ENCODE results near the gene BMAL1. TPM values are rescaled to one million over a fixed set of nuclear protein-coding genes. Genes with fewer than 3 reads are reported as not detected.

BMAL1 gene
- total RNA-seq, 1 donor from 2014 or later: 14.8 TPM

GRCh38 chr11:13260963-13261588 is 16.5 kb upstream of the BMAL1 start:
- no peak for TF ChIP-seq CTCF (IDR thresholded peaks at IDR 0.05)
- no peak for DNase-seq (ENCODE audit: low spot score)
- Mint-ChIP-seq H3K36me3 (ENCODE audit: low read depth) (no peaks in the 10 kb centered on the region), H3K27ac (ENCODE audit: unreplicated experiment) (peak overlapping the region; percentile 93), H3K4me3 (ENCODE audit: unreplicated experiment) (no peak overlapping the region), H3K4me1 (ENCODE audit: low read depth) (peaks cover 44% of the 10 kb centered on the region), H3K9me3 (ENCODE audit: low read depth) (no peaks in the 10 kb centered on the region), H3K27me3 (ENCODE audit: low read depth) (no peaks in the 10 kb centered on the region)

- no peaks in the 10 kb centered on the region for H3K27me3 Mint-ChIP-seq (ENCODE audit: low read depth)
- peak overlapping the region; percentile 93 for H3K27ac Mint-ChIP-seq (ENCODE audit: unreplicated experiment)
- H3K36me3 Mint-ChIP-seq (ENCODE audit: low read depth): no peaks in the 10 kb centered on the region
- no peaks in the 10 kb centered on the region for H3K9me3 Mint-ChIP-seq (ENCODE audit: low read depth)
- peaks cover 44% of the 10 kb centered on the region for H3K4me1 Mint-ChIP-seq (ENCODE audit: low read depth)
- H3K4me3 Mint-ChIP-seq (ENCODE audit: unreplicated experiment): peak overlapping the region; percentile 20
- no peak for DNase-seq (ENCODE audit: low spot score)
- TF ChIP-seq CTCF (IDR thresholded peaks at IDR 0.05): no peak
Observed at GRCh38 chr11:13261591-13262061, 16.0 kb upstream of the BMAL1 start.

- Mint-ChIP-seq H3K27ac (ENCODE audit: unreplicated experiment) (peak overlapping the region; percentile 93), H3K4me1 (ENCODE audit: low read depth) (peaks cover 44% of the 10 kb centered on the region)
Observed at GRCh38 chr11:13262096-13262495, 15.5 kb upstream of the BMAL1 start.

GRCh38 chr11:13268791-13269190 is 8.8 kb upstream of the BMAL1 start:
- Mint-ChIP-seq H3K27me3 (ENCODE audit: low read depth) (peaks cover 5% of the 10 kb centered on the region), H3K36me3 (ENCODE audit: low read depth) (no peaks in the 10 kb centered on the region), H3K4me3 (ENCODE audit: unreplicated experiment) (no peak overlapping the region), H3K4me1 (ENCODE audit: low read depth) (peaks cover 29% of the 10 kb centered on the region), H3K9me3 (ENCODE audit: low read depth) (no peaks in the 10 kb centered on the region), H3K27ac (ENCODE audit: unreplicated experiment) (no peak overlapping the region)
- TF ChIP-seq CTCF (IDR thresholded peaks at IDR 0.05): no peak
- DNase-seq (ENCODE audit: low spot score): no peak

More at GRCh38 chr11:13262096-13262495, 15.5 kb upstream of the BMAL1 start:
- Mint-ChIP-seq H3K9me3 (ENCODE audit: low read depth) (no peaks in the 10 kb centered on the region), H3K4me3 (ENCODE audit: unreplicated experiment) (no peak overlapping the region), H3K27me3 (ENCODE audit: low read depth) (no peaks in the 10 kb centered on the region), H3K36me3 (ENCODE audit: low read depth) (no peaks in the 10 kb centered on the region)
- TF ChIP-seq CTCF (IDR thresholded peaks at IDR 0.05): no peak
- DNase-seq (ENCODE audit: low spot score): no peak

- Mint-ChIP-seq H3K4me3 (ENCODE audit: unreplicated experiment) (no peak overlapping the region), H3K9me3 (ENCODE audit: low read depth) (no peaks in the 10 kb centered on the region), H3K27ac (ENCODE audit: unreplicated experiment) (peak overlapping the region; percentile 58), H3K36me3 (ENCODE audit: low read depth) (no peaks in the 10 kb centered on the region), H3K27me3 (ENCODE audit: low read depth) (peaks cover 11% of the 10 kb centered on the region), H3K4me1 (ENCODE audit: low read depth) (peaks cover 29% of the 10 kb centered on the region)
- DNase-seq (ENCODE audit: low spot score): no peak
- TF ChIP-seq CTCF (IDR thresholded peaks at IDR 0.05): no peak
Observed at GRCh38 chr11:13269775-13270174, 7.8 kb upstream of the BMAL1 start.

Data from chondrocyte (in vitro differentiated cells).